ENCODE results near the gene CLIC1. TPM values are rescaled to one million over a fixed set of nuclear protein-coding genes. Genes with fewer than 3 reads are reported as not detected.

CLIC1 gene
- total RNA-seq, 2 experiments from 2014 or later, result 357 to 438 TPM

- Mint-ChIP-seq H3K4me1 (no peaks in the 10 kb centered on the region), H3K27ac (no peak overlapping the region), H3K9me3 (ENCODE audit: low read depth) (no peaks in the 10 kb centered on the region), H3K4me3 (no peak overlapping the region), H3K36me3 (ENCODE audit: low read depth) (peaks cover 35% of the 10 kb centered on the region), H3K27me3 (no peaks in the 10 kb centered on the region)
- intact Hi-C loops (cut with DNase I, micrococcal nuclease), result no loop called here
- DNase-seq (no peak), ATAC-seq (no peak)
- ChIA-PET CTCF (no interaction called here), POLR2A (no interaction called here)
Measured at GRCh38 chr6:31749301-31750036, 13.1 kb upstream of the CLIC1 start.

- H3K27me3 Mint-ChIP-seq, result no peaks in the 10 kb centered on the region
- POLR2A ChIA-PET, result no interaction called here
- no peak for ATAC-seq
- CTCF ChIA-PET, result no interaction called here
- H3K4me1 Mint-ChIP-seq, result peaks cover 15% of the 10 kb centered on the region
- no peak for DNase-seq
- no peaks in the 10 kb centered on the region for H3K9me3 Mint-ChIP-seq (ENCODE audit: low read depth)
- H3K4me3 Mint-ChIP-seq, result no peak overlapping the region
- H3K36me3 Mint-ChIP-seq (ENCODE audit: low read depth), result peaks cover 67% of the 10 kb centered on the region
- intact Hi-C loops (cut with DNase I, micrococcal nuclease), result no loop called here
- no peak overlapping the region for H3K27ac Mint-ChIP-seq
Measured at GRCh38 chr6:31744422-31744821, 8.1 kb upstream of the CLIC1 start.

- Mint-ChIP-seq H3K27ac (no peak overlapping the region), H3K27me3 (no peaks in the 10 kb centered on the region), H3K36me3 (ENCODE audit: low read depth) (peaks cover 60% of the 10 kb centered on the region), H3K4me1 (peaks cover 31% of the 10 kb centered on the region), H3K4me3 (no peak overlapping the region), H3K9me3 (ENCODE audit: low read depth) (no peaks in the 10 kb centered on the region)
- ATAC-seq (no peak), DNase-seq (no peak)
- ChIA-PET CTCF (interaction anchor here (0.7 kb wide), 1 partner anchor 10 kb away, joined by 3 read pairs; no protein-coding TSS in a partner anchor), POLR2A (no interaction called here)
- intact Hi-C loops (cut with DNase I, micrococcal nuclease), result no loop called here
Measured at GRCh38 chr6:31742894-31743293, 6.6 kb upstream of the CLIC1 start.

- DNase-seq (no peak), ATAC-seq (no peak)
- H3K36me3 Mint-ChIP-seq (ENCODE audit: low read depth), result peaks cover 53% of the 10 kb centered on the region
- H3K27me3 Mint-ChIP-seq, result no peaks in the 10 kb centered on the region
- no peak overlapping the region for H3K27ac Mint-ChIP-seq
- no peaks in the 10 kb centered on the region for H3K9me3 Mint-ChIP-seq (ENCODE audit: low read depth)
- peak overlapping the region; percentile 86 for H3K4me3 Mint-ChIP-seq
- intact Hi-C loops (cut with DNase I, micrococcal nuclease), result no loop called here
- ChIA-PET CTCF (interaction anchor here (0.6 to 1.6 kb wide), 4 partner anchors 12 to 38 kb away, joined by 3 to 5 read pairs (median 4); partner anchors contain the start of gene ABHD16A), POLR2A (interaction anchor here (0.6 to 0.7 kb wide), 2 partner anchors 65 to 728 kb away, joined by 3 to 4 read pairs; no protein-coding TSS in a partner anchor)
- peaks cover 41% of the 10 kb centered on the region for H3K4me1 Mint-ChIP-seq
Measured at GRCh38 chr6:31741815-31742214, 5.5 kb upstream of the CLIC1 start.

- intact Hi-C loops (cut with DNase I, micrococcal nuclease), result no loop called here
- CTCF ChIA-PET, result interaction anchor here (0.6 to 3.3 kb wide), 12 partner anchors 10 to 212 kb away, joined by 3 to 15 read pairs (median 3); partner anchors contain the start of gene ABHD16A
- DNase-seq (no peak), ATAC-seq (no peak)
- H3K27me3 Mint-ChIP-seq, result no peaks in the 10 kb centered on the region
- H3K27ac Mint-ChIP-seq, result peak overlapping the region; percentile 86
- H3K4me1 Mint-ChIP-seq, result peaks cover 46% of the 10 kb centered on the region
- H3K4me3 Mint-ChIP-seq, result peak overlapping the region; percentile 86
- POLR2A ChIA-PET, result interaction anchor here (0.6 to 1.6 kb wide), 5 partner anchors 29 to 1105 kb away, joined by 3 to 7 read pairs (median 5); partner anchors contain the start of genes CSNK2B, GPANK1 and NEU1
- H3K36me3 Mint-ChIP-seq (ENCODE audit: low read depth), result peaks cover 53% of the 10 kb centered on the region
- H3K9me3 Mint-ChIP-seq (ENCODE audit: low read depth), result no peaks in the 10 kb centered on the region
Measured at GRCh38 chr6:31740397-31741223, 4.3 kb upstream of the CLIC1 start.

- ATAC-seq (peak; percentile 87), DNase-seq (peak; percentile 98)
- Mint-ChIP-seq H3K9me3 (ENCODE audit: low read depth) (no peaks in the 10 kb centered on the region), H3K36me3 (ENCODE audit: low read depth) (peaks cover 54% of the 10 kb centered on the region), H3K27me3 (no peaks in the 10 kb centered on the region), H3K4me3 (peak within 1 kb of the TSS; percentile 96), H3K27ac (peak within 1 kb of the TSS; percentile 86), H3K4me1 (peaks cover 46% of the 10 kb centered on the region)
- intact Hi-C loops (cut with DNase I, micrococcal nuclease), result loop anchor here (1.0 to 10.0 kb wide), 18 partner anchors 32 to 1465 kb away; partner anchors contain the start of genes LY6G5C (in 2 of the 2), VARS1 (in 2 of the 2), ABHD16A (in 1 of the 2) and AGPAT1 (in 1 of the 2)
- ChIA-PET POLR2A (interaction anchor here (0.5 to 1.6 kb wide), 8 partner anchors 30 to 1241 kb away, joined by 3 to 7 read pairs (median 4); partner anchors contain the start of genes CSNK2B, GPANK1 and NEU1), CTCF (interaction anchor here (0.6 to 3.3 kb wide), 13 partner anchors 9 to 184 kb away, joined by 3 to 15 read pairs (median 4); partner anchors contain the start of genes LSM2 and LY6G6C)
Measured at GRCh38 chr6:31739639-31740396, 3.5 kb upstream of the CLIC1 start, which contains the start of gene MSH5. Gene MSH5 (plus strand): TSS chr6:31740005. CDS start chr6:31740467, 462 bp downstream.

- H3K27ac Mint-ChIP-seq, result peak overlapping the region; percentile 89
- peaks cover 60% of the 10 kb centered on the region for H3K36me3 Mint-ChIP-seq (ENCODE audit: low read depth)
- H3K27me3 Mint-ChIP-seq, result no peaks in the 10 kb centered on the region
- CTCF ChIA-PET, result interaction anchor here (0.5 to 3.3 kb wide), 18 partner anchors 9 to 190 kb away, joined by 3 to 15 read pairs (median 4); partner anchors contain the start of genes ABHD16A, BAG6, DDAH2 and HSPA1B
- intact Hi-C loops (cut with DNase I, micrococcal nuclease), result loop anchor here (1.0 to 10.0 kb wide), 17 partner anchors 9 to 1467 kb away; partner anchors contain the start of genes LY6G5C (in 2 of the 2), PRRC2A (in 2 of the 2), ABHD16A (in 1 of the 2) and AGPAT1 (in 1 of the 2)
- POLR2A ChIA-PET, result interaction anchor here (0.6 to 2.1 kb wide), 13 partner anchors 15 to 233 kb away, joined by 3 to 10 read pairs (median 3); partner anchors contain the start of genes ABHD16A, DDX39B, DXO and NEU1
- H3K4me1 Mint-ChIP-seq, result peaks cover 61% of the 10 kb centered on the region
- DNase-seq, result peak; percentile 82
- ATAC-seq, result peak; percentile 20
- H3K4me3 Mint-ChIP-seq, result peak overlapping the region; percentile 96
- H3K9me3 Mint-ChIP-seq (ENCODE audit: low read depth), result no peaks in the 10 kb centered on the region
Measured at GRCh38 chr6:31737991-31738979, 2.0 kb upstream of the CLIC1 start.

GRCh38 chr6:31737315-31737990 lies 1.1 kb upstream of the CLIC1 start:
- Mint-ChIP-seq H3K4me3 (peak overlapping the region; percentile 96), H3K9me3 (ENCODE audit: low read depth) (no peaks in the 10 kb centered on the region), H3K4me1 (peaks cover 63% of the 10 kb centered on the region), H3K27ac (peak overlapping the region; percentile 89), H3K36me3 (ENCODE audit: low read depth) (peaks cover 56% of the 10 kb centered on the region), H3K27me3 (no peaks in the 10 kb centered on the region)
- DNase-seq (peak; percentile 32), ATAC-seq (no peak)
- intact Hi-C loops (cut with DNase I, micrococcal nuclease), result loop anchor here (5.0 to 10.0 kb wide), 4 partner anchors 35 to 1467 kb away; partner anchors contain the start of genes AGPAT1 (in 1 of the 2), HSD17B8 (in 1 of the 2), RING1 (in 1 of the 2) and RNF5 (in 1 of the 2)
- ChIA-PET CTCF (interaction anchor here (0.6 to 3.3 kb wide), 14 partner anchors 8 to 1468 kb away, joined by 3 to 15 read pairs (median 4); partner anchors contain the start of genes ABHD16A, BAG6, DDAH2 and HSPA1B), POLR2A (interaction anchor here (0.6 to 2.1 kb wide), 11 partner anchors 16 to 1794 kb away, joined by 3 to 6 read pairs (median 3); partner anchors contain the start of genes ABHD16A, DDX39B, DXO and NEU1)
